ENCODE results near the gene RBCK1.
A peak's percentile ranks its signal among the peaks of the same experiment; 100 is the strongest.
"Not testable (repeated sequence)": the region's sequence is repeated elsewhere in the genome, so short reads cannot be mapped to it uniquely, and the experiment has no call there.

RBCK1 gene

DNA sequence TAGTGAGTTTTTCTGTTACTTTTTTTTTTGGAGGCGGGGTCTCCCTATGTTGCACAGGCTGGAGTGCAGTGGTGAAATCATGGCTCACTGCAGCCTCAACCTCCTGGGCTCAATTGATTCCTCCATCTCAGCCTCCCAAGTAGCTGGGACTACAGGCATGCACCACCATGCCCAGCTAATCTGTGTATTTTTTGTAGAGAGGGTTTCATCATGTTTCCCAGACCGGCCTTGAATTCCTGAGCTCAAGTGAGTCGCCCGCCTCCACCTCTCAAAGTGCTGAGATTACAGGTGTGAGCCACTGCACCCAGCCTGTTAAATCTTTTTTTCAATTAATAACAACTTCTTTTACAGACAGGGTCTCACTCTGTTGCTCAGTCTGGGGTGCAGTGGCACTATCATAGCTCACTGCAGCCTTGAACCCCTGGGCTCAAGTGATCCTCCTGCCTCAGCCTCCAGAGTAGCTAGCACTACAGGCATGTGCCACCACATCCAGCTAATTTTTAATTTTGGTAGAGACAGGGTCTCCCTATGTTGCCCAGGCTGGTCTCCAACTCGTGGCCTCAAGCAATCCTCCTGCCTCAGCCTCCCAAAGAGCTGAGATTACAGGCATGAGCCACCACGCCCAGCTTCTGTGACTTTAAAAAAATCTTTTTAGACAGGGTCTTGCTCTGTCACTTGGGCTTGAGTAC is 68.6 kb downstream of the RBCK1 start:
- DNase-seq, result not testable (repeated sequence)

DNA sequence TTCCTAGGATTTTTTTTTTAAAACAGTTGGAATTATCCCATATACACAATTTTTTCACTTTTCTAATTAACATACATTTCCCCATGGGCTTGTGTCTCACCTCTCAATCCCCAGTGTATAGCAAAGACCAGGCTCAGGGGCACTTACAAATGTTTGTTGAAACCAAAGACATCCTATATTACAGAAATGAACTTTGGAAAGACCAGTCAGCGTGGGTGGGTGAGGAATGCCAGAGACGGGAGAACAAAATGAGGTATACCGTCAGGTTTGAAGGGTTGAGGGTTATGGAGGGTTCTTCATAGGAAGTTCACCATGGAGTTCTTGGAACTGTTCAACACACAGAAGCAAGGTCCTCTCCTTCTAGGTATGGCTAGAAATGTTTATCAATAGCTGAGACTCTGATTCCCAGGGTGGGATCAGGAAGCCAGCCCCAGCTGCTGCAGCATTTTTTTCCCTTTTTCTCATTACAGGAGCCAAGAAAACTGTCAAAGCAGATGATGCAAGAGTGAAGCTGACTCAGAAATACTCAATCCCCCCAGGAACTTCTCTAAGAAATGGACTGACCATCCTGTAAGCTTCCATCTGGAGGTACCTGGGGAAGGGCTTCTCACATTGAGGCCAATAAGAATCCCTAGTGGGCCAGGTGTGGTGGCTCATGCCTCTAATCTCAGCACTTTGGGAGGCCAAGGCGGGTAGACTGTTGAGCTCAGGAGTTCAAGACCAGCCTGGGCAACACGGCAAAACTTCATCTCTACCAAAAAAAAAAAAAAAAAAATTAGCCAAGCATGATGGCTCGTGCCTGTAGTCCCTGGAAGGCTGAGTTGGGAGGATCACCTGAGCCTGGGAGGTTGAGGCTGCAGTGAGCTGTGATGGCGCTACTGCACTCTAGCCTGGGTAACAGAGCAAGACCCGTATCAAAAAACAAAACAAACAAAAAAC is 70.2 kb downstream of the RBCK1 start:
- DNase-seq, result no peak

DNA sequence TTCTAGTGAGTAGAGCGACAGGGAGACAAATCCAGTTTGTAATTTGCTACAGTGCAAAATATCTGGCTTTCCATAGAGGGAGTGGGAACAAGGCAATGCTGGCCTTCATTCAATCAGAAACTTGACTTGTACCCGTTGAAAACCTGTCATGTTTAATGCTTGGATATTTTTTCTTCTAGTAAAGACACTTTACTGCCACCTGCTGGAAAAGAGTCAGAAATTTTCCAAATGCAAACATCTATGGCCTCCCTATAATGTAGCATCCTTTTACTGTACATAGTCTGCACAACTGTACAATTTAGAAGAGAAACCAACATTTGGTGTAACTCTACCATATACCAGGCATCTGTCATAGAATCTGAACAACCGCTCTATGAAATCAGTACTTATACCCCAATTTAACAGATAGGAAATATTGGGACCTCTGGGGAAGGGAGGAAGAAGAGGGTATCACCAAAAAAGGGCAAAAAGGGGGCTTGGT is 70.9 kb downstream of the RBCK1 start:
- DNase-seq, result peak; percentile 79

- no peak for DNase-seq
Measured at GRCh38 chr20:479487-479886, 71.4 kb downstream of the RBCK1 start.

GRCh38 chr20:480044-480443 is 71.9 kb downstream of the RBCK1 start:
- no peak for DNase-seq

DNA sequence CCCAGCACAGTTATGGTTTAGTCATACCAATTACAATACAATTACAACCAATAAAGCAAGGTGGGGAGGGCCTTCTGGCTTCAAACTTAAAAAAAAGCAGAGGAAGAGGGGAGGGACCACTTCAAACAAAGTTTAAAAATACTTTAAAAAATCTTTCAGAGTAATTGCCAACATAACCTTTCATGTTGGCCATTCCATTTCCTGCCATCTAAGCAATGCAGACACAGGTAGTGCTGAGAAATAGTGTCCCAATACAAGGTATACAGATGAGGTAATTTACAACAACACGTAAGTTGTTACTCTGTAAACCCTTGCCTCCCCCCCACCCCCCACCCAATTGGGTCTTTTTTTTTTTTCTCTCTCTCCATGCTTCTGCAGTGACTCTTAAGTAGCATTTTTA is 73.1 kb downstream of the RBCK1 start:
- DNase-seq, result peak; percentile 51
